ENCODE measurements around the gene ITGAV.

DNA sequence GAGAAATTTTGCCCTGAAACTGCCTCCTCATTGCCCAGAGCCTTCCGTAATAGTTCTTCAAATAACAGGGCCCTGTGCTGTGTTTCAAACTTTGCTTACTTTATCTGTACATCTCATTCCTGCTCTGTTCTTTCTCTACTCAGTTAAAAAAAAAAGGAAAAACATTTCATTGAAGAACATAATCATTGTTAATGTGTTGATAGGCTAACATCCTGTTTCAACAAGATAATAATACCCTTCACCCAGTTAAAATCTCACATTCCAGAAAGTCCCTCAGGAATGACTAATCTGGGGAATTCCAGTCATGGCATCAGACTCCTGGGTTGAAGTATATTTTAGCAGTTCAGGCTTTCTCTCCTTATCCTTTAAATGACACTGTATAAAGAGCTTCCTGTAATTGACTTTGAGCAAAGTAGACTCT is 45.6 kb upstream of the ITGAV start:
- TF ChIP-seq POLR2A (IDR thresholded peaks at IDR 0.05; ENCODE audit: low read depth, low read length) (no peak), POLR2AphosphoS5 (IDR thresholded peaks at IDR 0.05; ENCODE audit: low read depth, low read length) (no peak)
